CD4-positive, alpha-beta T cell (primary cell): ENCODE results near the gene CACUL1. TPM values are rescaled to one million over a fixed set of nuclear protein-coding genes. Genes with fewer than 3 reads are reported as not detected.

ENCODE experiments used
- ATAC-seq: fragments of 200-7000 bp; cut with Tn5 transposase; one replicate; pipeline ENCODE4 v1.10.0; 2022; ENCODE audit warnings: mild to moderate bottlenecking; ENCODE audit not compliant: poor library complexity
- CTCF ChIA-PET: fragments of 350-600 bp; sonication (Branson Sonifier 250); formaldehyde crosslinking; loops from one replicate; lab custom pipeline; 2021; ENCODE audit warnings: antibody characterized with exemption, inconsistent platforms; lab: Charles Lee
- POLR2A ChIA-PET: fragments of 350-600 bp; sonication (Branson Sonifier 250); formaldehyde crosslinking; loops from one replicate; lab custom pipeline; 2021; ENCODE audit warnings: antibody characterized with exemption, inconsistent platforms; lab: Charles Lee
- DNase-seq, 14 experiments: peaks; one replicate each; pipeline ENCODE4 v3.0.0-alpha.2; 2013 to 2020; ENCODE audit warnings: mixed read lengths in 2 of 14
- H3K27ac ChIP-seq, 2 donors: one replicate each; pipeline versions ENCODE4 v1.5.1 to v1.7.0; 2013; ENCODE audit warnings: low read length in 2 of 2, low read depth in 1 of 2, mild to moderate bottlenecking in 1 of 2
- H3K27me3 ChIP-seq, 2 experiments: 1 replicate in 1 of 2; 2 replicates in 1 of 2; pipeline versions ENCODE4 v1.6.1 to v1.7.0; 2013; ENCODE audit warnings: low read length in 2 of 2, control low read depth in 1 of 2, mild to moderate bottlenecking in 1 of 2, moderate library complexity in 1 of 2; ENCODE audit not compliant: insufficient read depth in 2 of 2, control insufficient read depth in 1 of 2
- H3K36me3 ChIP-seq: one replicate; pipeline ENCODE4 v1.6.1; 2013; ENCODE audit warnings: low read length, control low read depth; ENCODE audit not compliant: insufficient read depth
- H3K4me1 ChIP-seq: one replicate; pipeline ENCODE4 v1.6.1; 2013; ENCODE audit warnings: low read length, control low read depth; ENCODE audit not compliant: insufficient read depth
- H3K4me3 ChIP-seq: one replicate; pipeline ENCODE4 v1.5.1; 2013; ENCODE audit warnings: mild to moderate bottlenecking, low read length, moderate library complexity
- H3K9me3 ChIP-seq, 2 experiments: 1 replicate in 1 of 2; 2 replicates in 1 of 2; pipeline versions ENCODE4 v1.6.1 to v1.7.0; 2013; ENCODE audit warnings: low read length in 2 of 2, mild to moderate bottlenecking in 2 of 2, control low read depth in 1 of 2, moderate library complexity in 1 of 2; ENCODE audit not compliant: control insufficient read depth in 1 of 2, insufficient read depth in 1 of 2
- H3K27ac Mint-ChIP-seq: one replicate; pipeline ENCODE4 v1.8.0; 2020; ENCODE audit warnings: mixed read lengths
- H3K27me3 Mint-ChIP-seq: one replicate; pipeline ENCODE4 v1.8.0; 2021; ENCODE audit warnings: mixed read lengths
- H3K36me3 Mint-ChIP-seq: one replicate; pipeline ENCODE4 v1.8.0; 2021; ENCODE audit warnings: low read depth, mixed read lengths
- H3K4me1 Mint-ChIP-seq: one replicate; pipeline ENCODE4 v1.8.0; 2021; ENCODE audit warnings: low read depth, mixed read lengths
- H3K4me3 Mint-ChIP-seq: one replicate; pipeline ENCODE4 v1.8.0; 2020; ENCODE audit warnings: mild to moderate bottlenecking, mixed read lengths
- H3K9me3 Mint-ChIP-seq: one replicate; pipeline ENCODE4 v1.8.0; 2020; ENCODE audit warnings: mixed read lengths
- CTCF ChIP-seq: fragments of 200-600 bp; IDR thresholded peaks from one replicate; pipeline ENCODE4 v1.8.0; 2022; ENCODE audit warnings: antibody characterized with exemption, mild to moderate bottlenecking
- intact Hi-C, 2 experiments: fragments of 100-400 bp; cut with DNase I in 1 of 2; cut with micrococcal nuclease in 1 of 2; formaldehyde crosslinking; loops; one replicate each; pipeline versions ENCODE4 v1.15.1 to v1.9.0; 2023 to 2025; cut with DNase I, micrococcal nuclease
- total RNA-seq, 174 experiments: library from RNA in 2 of 174; stranded (reverse) in 2 of 174; gene quantifications; one replicate each; pipeline ENCODE4 v1.2.3 and lab custom pipeline; 2021 to 2026

The CACUL1 gene
- total RNA-seq, 2 experiments from 2014 or later, result 36.7 to 37.4 TPM

DNA sequence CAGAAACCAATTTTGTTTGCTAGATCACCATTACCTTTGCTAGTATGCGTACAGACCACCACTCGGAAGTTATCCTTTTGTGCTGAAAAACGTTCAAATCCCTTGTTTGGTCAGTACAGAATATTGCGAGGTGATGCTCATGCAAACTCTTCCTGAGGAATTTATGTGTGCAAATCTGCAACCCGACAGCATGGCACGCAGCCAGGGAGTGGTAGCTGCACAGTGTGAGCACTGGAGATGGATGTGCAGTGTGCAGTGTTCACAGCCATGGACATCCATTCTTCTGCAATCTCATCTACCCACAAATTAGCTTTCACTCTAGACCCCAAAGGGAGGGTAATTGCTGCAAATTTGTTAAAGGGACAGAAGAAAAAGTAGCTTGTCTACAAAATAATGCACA, 72.2 kb downstream of the CACUL1 start:
- H3K27ac ChIP-seq, result no peak overlapping the region
- Mint-ChIP-seq H3K4me1 (peaks cover 24% of the 10 kb centered on the region), H3K4me3 (no peak overlapping the region), H3K36me3 (peaks cover 75% of the 10 kb centered on the region), H3K27ac (no peak overlapping the region), H3K9me3 (no peaks in the 10 kb centered on the region), H3K27me3 (no peaks in the 10 kb centered on the region)
- no peaks in the 10 kb centered on the region for H3K4me1 ChIP-seq
- ATAC-seq (no peak), DNase-seq (no peak)
- H3K36me3 ChIP-seq, result peaks cover 44% of the 10 kb centered on the region
- TF ChIP-seq CTCF, result no peak
- H3K4me3 ChIP-seq, result no peak overlapping the region
- intact Hi-C loops, result no loop called here
- CTCF ChIA-PET, result no interaction called here
- no peaks in the 10 kb centered on the region for H3K9me3 ChIP-seq
- no peaks in the 10 kb centered on the region for H3K27me3 ChIP-seq
- POLR2A ChIA-PET, result no interaction called here

GRCh38 chr10:118680197-118680596, 74.6 kb downstream of the CACUL1 start:
- TF ChIP-seq CTCF, result no peak
- intact Hi-C loops, result no loop called here
- Histone ChIP-seq H3K9me3 (no peaks in the 10 kb centered on the region), H3K36me3 (peaks cover 22% of the 10 kb centered on the region), H3K4me3 (no peak overlapping the region), H3K27ac (no peak overlapping the region), H3K4me1 (no peaks in the 10 kb centered on the region), H3K27me3 (no peaks in the 10 kb centered on the region)
- H3K27me3 Mint-ChIP-seq, result no peaks in the 10 kb centered on the region
- H3K4me1 Mint-ChIP-seq, result peaks cover 28% of the 10 kb centered on the region
- peaks cover 52% of the 10 kb centered on the region for H3K36me3 Mint-ChIP-seq
- no peak overlapping the region for H3K4me3 Mint-ChIP-seq
- H3K27ac Mint-ChIP-seq, result no peak overlapping the region
- no peak for DNase-seq
- CTCF ChIA-PET, result no interaction called here
- POLR2A ChIA-PET, result interaction anchor here (0.7 kb wide), 1 partner anchor 634 kb away, joined by 3 read pairs; no protein-coding TSS in a partner anchor
- ATAC-seq, result no peak
- no peaks in the 10 kb centered on the region for H3K9me3 Mint-ChIP-seq

- Histone ChIP-seq H3K27me3 (no peaks in the 10 kb centered on the region), H3K4me3 (no peak overlapping the region), H3K4me1 (peaks cover 16% of the 10 kb centered on the region), H3K27ac (no peak overlapping the region), H3K36me3 (no peaks in the 10 kb centered on the region), H3K9me3 (no peaks in the 10 kb centered on the region)
- ChIA-PET POLR2A (interaction anchor here (0.5 to 1.0 kb wide), 4 partner anchors 10 to 82 kb away, joined by 3 read pairs; no protein-coding TSS in a partner anchor), CTCF (no interaction called here)
- no peak for ATAC-seq
- intact Hi-C loops, result no loop called here
- peaks cover 58% of the 10 kb centered on the region for H3K4me1 Mint-ChIP-seq
- no peaks in the 10 kb centered on the region for H3K9me3 Mint-ChIP-seq
- H3K27ac Mint-ChIP-seq, result peak overlapping the region; percentile 74
- H3K36me3 Mint-ChIP-seq, result no peaks in the 10 kb centered on the region
- no peak for DNase-seq
- H3K27me3 Mint-ChIP-seq, result no peaks in the 10 kb centered on the region
- H3K4me3 Mint-ChIP-seq, result no peak overlapping the region
- TF ChIP-seq CTCF, result no peak
Measured at GRCh38 chr10:118674226-118674919, 80.4 kb downstream of the CACUL1 start.
